Lung (tissue), 12 donors: ENCODE measurements around the gene SCN4A. TPM values are rescaled to one million over a fixed set of nuclear protein-coding genes. Genes with fewer than 3 reads are reported as not detected.

ENCODE experiments used
- ATAC-seq: fragments of 200-7000 bp; cut with Tn5 transposase; one replicate; pipeline ENCODE4 v1.9.1; 2020; ENCODE audit warnings: moderate number of reproducible peaks; ENCODE audit not compliant: insufficient read depth, low FRiP score
- DNase-seq, 3 donors: peaks; one replicate each; pipeline ENCODE4 v3.0.0-alpha.2; 2013 to 2017
- H3K27ac ChIP-seq, 2 donors: one replicate each; pipeline ENCODE4 v1.5.1; 2013; ENCODE audit warnings: mild to moderate bottlenecking in 2 of 2, moderate library complexity in 2 of 2, control low read depth in 1 of 2, inconsistent platforms in 1 of 2, low read depth in 1 of 2, low read length in 1 of 2
- H3K27me3 ChIP-seq, 3 donors: one replicate each; pipeline ENCODE4 v1.5.1; 2013; ENCODE audit warnings: low read length in 2 of 3; ENCODE audit not compliant: control insufficient read depth in 3 of 3, insufficient read depth in 3 of 3
- H3K36me3 ChIP-seq, 4 donors: one replicate each; pipeline ENCODE4 v1.5.1; 2013; ENCODE audit warnings: low read length in 4 of 4, mild to moderate bottlenecking in 1 of 4, moderate library complexity in 1 of 4; ENCODE audit not compliant: control insufficient read depth in 4 of 4, insufficient read depth in 4 of 4
- H3K4me1 ChIP-seq, 5 donors: one replicate each; pipeline ENCODE4 v1.5.1; 2013; ENCODE audit warnings: low read length in 5 of 5, mild to moderate bottlenecking in 2 of 5, moderate library complexity in 1 of 5; ENCODE audit not compliant: control insufficient read depth in 5 of 5, insufficient read depth in 5 of 5
- H3K4me3 ChIP-seq: one replicate; pipeline ENCODE4 v1.5.1; 2013; ENCODE audit warnings: mild to moderate bottlenecking, control low read depth, moderate library complexity
- H3K9ac ChIP-seq, 2 donors: one replicate each; pipeline ENCODE4 v1.5.1; 2013; ENCODE audit warnings: low read length in 2 of 2, control low read depth in 1 of 2; ENCODE audit not compliant: insufficient read depth in 1 of 2
- H3K9me3 ChIP-seq, 4 donors: one replicate each; pipeline ENCODE4 v1.5.1; 2013; ENCODE audit warnings: low read length in 3 of 4, mild to moderate bottlenecking in 1 of 4, moderate library complexity in 1 of 4; ENCODE audit not compliant: control insufficient read depth in 4 of 4, insufficient read depth in 3 of 4
- WGBS, 2 donors: extraction: QIAGEN DNeasy Blood & Tissue Kit; methylation state at CpG; one replicate each; pipeline ENCODE4 v1.1.7; 2013; 5-methylcytosine and 5-hydroxymethylcytosine counted together
- polyA plus RNA-seq, 2 donors: library from polyadenylated mRNA; stranded (reverse); fragments of 200-250 nt; gene quantifications; one replicate each; pipeline ENCODE4 v1.2.1, GENCODE V29; 2013
- total RNA-seq, 2 donors: library from RNA; depleted of rRNA in 1 of 2; stranded (reverse); fragments of >200 nt in 1 of 2; gene quantifications; one replicate each; pipeline ENCODE4 v1.2.1, GENCODE V29; 2014 to 2021
- TF ChIP-seq, protein P1 (sequence below): IDR thresholded peaks from 2 replicates; pipeline ENCODE4 v1.5.1; 2012; ENCODE audit warnings: mild to moderate bottlenecking; ENCODE audit errors: control extremely low read depth, extremely low read depth
- donor health status: control.
- donor health status: control.
- donor health status: Bipolar disorder and iron deficiency.
- donor health status: healthy.
- donor health status: DM: yes; HTN: yes; CAD: no.

Gene SCN4A
- total and polyA plus RNA-seq, 4 donors, result 0.11 to 0.49 (median 0.22) TPM

DNA sequence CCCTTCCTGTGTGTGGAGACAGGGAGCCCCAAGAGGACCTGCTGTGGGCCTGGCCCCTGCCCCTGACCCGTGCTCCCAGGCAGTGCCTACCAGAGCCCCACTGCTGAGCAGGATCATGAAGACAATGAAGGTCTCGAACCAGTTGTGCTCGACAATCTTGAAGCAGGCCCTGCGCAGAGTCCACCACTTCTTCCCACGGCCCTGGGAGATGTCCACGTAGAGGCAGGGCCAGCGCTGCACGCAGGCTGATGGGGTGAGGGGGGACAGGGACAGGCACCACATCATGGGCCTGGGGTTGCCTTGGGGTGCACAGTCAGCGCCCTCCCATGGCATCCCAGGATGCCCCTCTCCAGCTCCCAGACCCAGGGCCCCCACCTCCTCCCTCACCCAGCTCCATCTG is 24.2 kb downstream of the SCN4A start:
- 92 to 97% methylated on average over 8 to 9 of the region's 9 CpGs for WGBS, 2 donors
- H3K4me3 ChIP-seq, result no peak overlapping the region
- H3K9ac ChIP-seq, result no peak overlapping the region
- H3K36me3 ChIP-seq, result no peaks in the 10 kb centered on the region
- no peaks in the 10 kb centered on the region for H3K9me3 ChIP-seq
- DNase-seq (no peak), ATAC-seq (no peak)
- TF ChIP-seq, protein P1, sequence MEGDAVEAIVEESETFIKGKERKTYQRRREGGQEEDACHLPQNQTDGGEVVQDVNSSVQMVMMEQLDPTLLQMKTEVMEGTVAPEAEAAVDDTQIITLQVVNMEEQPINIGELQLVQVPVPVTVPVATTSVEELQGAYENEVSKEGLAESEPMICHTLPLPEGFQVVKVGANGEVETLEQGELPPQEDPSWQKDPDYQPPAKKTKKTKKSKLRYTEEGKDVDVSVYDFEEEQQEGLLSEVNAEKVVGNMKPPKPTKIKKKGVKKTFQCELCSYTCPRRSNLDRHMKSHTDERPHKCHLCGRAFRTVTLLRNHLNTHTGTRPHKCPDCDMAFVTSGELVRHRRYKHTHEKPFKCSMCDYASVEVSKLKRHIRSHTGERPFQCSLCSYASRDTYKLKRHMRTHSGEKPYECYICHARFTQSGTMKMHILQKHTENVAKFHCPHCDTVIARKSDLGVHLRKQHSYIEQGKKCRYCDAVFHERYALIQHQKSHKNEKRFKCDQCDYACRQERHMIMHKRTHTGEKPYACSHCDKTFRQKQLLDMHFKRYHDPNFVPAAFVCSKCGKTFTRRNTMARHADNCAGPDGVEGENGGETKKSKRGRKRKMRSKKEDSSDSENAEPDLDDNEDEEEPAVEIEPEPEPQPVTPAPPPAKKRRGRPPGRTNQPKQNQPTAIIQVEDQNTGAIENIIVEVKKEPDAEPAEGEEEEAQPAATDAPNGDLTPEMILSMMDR, result no peak
- H3K27ac ChIP-seq, result no peak overlapping the region
- H3K27me3 ChIP-seq, result no peaks in the 10 kb centered on the region
- H3K4me1 ChIP-seq, result peaks cover 0 to 4% (median 0%) of the 10 kb centered on the region in 5 donors

DNA sequence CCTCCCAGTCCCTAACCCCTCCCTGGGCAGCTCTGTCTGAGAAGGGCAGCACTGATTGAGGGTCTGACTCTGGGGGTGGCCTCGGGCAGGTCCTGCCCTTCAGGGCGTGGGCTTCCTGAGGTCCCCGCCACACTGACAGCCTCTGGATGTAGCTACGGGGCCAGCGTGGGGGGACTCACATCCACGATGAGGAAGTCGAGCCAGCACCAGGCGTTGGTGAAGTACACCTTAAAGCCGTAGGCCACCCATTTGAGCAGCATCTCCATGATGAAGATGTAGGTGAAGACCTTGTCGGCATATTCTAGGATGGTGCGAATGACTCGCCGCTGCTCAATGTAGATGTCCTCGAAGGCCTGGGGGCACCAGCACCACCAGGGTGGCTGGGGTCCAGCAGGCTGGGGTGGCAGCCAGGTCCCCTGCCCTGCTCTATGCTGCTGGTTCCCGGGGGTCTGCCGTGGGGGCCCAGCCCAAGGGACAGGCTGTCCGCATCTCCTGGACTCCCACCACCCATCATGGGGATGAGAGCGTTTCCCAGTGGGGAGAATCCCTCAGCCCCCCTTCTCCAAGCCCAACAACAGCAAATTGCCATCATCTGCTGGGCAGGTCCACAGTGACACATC is 24.9 kb downstream of the SCN4A start:
- DNase-seq (no peak), ATAC-seq (no peak)
- peaks cover 0 to 4% (median 0%) of the 10 kb centered on the region in 5 donors for H3K4me1 ChIP-seq
- H3K36me3 ChIP-seq, result no peaks in the 10 kb centered on the region
- no peak overlapping the region for H3K9ac ChIP-seq
- H3K4me3 ChIP-seq, result no peak overlapping the region
- no peak overlapping the region for H3K27ac ChIP-seq
- no peaks in the 10 kb centered on the region for H3K27me3 ChIP-seq
- WGBS, 2 donors, result 67 to 84% methylated on average over 18 of the region's 18 CpGs
- no peaks in the 10 kb centered on the region for H3K9me3 ChIP-seq
- TF ChIP-seq, protein P1, result no peak

DNA sequence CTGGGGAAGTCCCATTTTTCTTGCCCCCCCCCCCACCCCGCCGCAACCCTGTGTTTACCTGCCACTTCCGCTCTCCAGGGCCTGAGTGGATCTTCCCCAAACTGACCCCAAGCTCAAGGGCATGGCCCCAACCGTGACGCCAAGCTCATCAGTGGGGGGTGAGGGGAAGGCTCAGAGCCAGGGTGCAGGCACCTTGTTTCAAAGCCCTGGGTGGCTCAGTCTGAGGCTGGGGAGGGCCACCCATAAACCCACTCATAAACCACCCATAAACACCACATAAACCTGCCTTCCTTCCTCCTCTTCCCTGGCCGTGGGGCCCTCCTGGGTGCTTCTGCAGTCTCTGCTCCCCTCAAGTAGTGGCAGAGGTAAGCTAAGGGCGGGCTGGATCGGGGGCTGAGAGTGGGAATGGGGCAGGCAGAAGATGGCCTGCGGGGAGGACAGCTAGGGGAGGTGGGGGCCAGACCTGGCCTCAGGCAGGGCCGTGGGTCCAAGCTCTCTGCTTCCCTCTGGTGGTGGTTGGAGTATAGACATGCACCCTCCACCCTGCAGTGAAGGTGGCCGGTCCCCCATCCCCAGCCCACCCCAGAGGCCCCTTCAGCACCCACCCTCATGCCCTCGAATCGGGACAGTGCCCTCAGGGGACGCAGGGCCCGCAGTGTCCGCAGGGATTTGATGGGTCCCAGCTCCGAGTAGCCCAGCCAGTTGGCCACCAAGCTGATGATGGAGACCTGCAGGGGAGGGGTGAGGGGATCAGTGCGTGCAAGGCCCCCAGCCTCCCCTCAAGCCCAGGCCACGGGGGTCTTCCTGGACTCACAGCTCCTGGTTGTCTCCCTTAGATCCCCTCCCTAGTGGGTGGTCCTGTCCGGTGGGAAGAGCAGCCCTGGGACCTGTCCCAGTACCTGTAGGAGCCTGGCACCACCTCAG is 26.0 kb downstream of the SCN4A start:
- DNase-seq (peak; percentile 25 to 49 (median 44)), ATAC-seq (no peak)
- Histone ChIP-seq H3K36me3 (no peaks in the 10 kb centered on the region), H3K9ac (no peak overlapping the region), H3K27ac (no peak overlapping the region), H3K27me3 (no peaks in the 10 kb centered on the region), H3K4me1 (peaks cover 0 to 4% (median 0%) of the 10 kb centered on the region in 5 donors), H3K4me3 (no peak overlapping the region), H3K9me3 (no peaks in the 10 kb centered on the region)
- WGBS, 2 donors, result 36% methylated on average over 20 of the region's 20 CpGs
- TF ChIP-seq, protein P1, result peak; percentile 31
